GM12801 (cell line): ENCODE data around the gene ATXN10.

Experiments used
- CTCF ChIP-seq: IDR thresholded peaks from one replicate; pipeline ENCODE4 v1.5.1; 2011; ENCODE audit warnings: control low read depth; ENCODE audit not compliant: insufficient read length; ENCODE audit errors: extremely low read depth

The ATXN10 gene

GRCh38 chr22:45845076-45845487 lies 173.4 kb downstream of the ATXN10 start:
- TF ChIP-seq CTCF = no peak

- no peak for TF ChIP-seq CTCF
Measured at GRCh38 chr22:45846952-45847351, 175.3 kb downstream of the ATXN10 start.

- TF ChIP-seq CTCF = no peak
Measured at GRCh38 chr22:45848904-45849303, 177.3 kb downstream of the ATXN10 start.

GRCh38 chr22:45852826-45853225 lies 181.2 kb downstream of the ATXN10 start:
- TF ChIP-seq CTCF = no peak

- no peak for TF ChIP-seq CTCF
Measured at GRCh38 chr22:45855961-45856360, 184.3 kb downstream of the ATXN10 start.

- TF ChIP-seq CTCF = no peak
Measured at GRCh38 chr22:45857519-45857918, 185.9 kb downstream of the ATXN10 start.

- no peak for TF ChIP-seq CTCF
Measured at GRCh38 chr22:45859231-45860161, 187.9 kb downstream of the ATXN10 start.
